Body of pancreas (tissue), 2 donors: Measurements from ENCODE around the gene SPATA22. TPM values are rescaled to one million over a fixed set of nuclear protein-coding genes. Genes with fewer than 3 reads are reported as not detected.

ENCODE experiments used
- total RNA-seq, 2 donors: library from RNA; depleted of rRNA; stranded (reverse); fragments of >200 nt; gene quantifications; one replicate each; pipeline ENCODE4 v1.1.0, GENCODE V29; 2016

Gene SPATA22
- total RNA-seq, 2 donors from 2014 or later, result not detected

Other genes with a start within 250 kb of the SPATA22 start
- not detected for gene OR3A1, start 173.5 kb downstream of the SPATA22 start, total RNA-seq
- gene OR3A2, start 85.5 kb downstream of the SPATA22 start, total RNA-seq, result not detected
- not detected for gene OR1E1, start 73.4 kb downstream of the SPATA22 start, total RNA-seq
- not detected for gene OR3A3, start 60.4 kb downstream of the SPATA22 start, total RNA-seq
- not detected for gene OR1E2, start 38.0 kb downstream of the SPATA22 start, total RNA-seq
- under 1 TPM; 0.66 to 0.78 TPM for gene ASPA, start 4.2 kb upstream of the SPATA22 start, total RNA-seq
- under 1 TPM in 1 of 2 donors, not detected in 1; 0.33 TPM for gene TRPV3, start 86.0 kb upstream of the SPATA22 start, total RNA-seq
- gene TRPV1, start 137.6 kb upstream of the SPATA22 start, total RNA-seq, result 1 to 10 TPM; 4.4 to 6.3 TPM
- gene SHPK, start 164.4 kb upstream of the SPATA22 start, total RNA-seq, result 10 to 100 TPM; 10.4 to 15.2 TPM
- 10 to 100 TPM; 15.8 to 29.3 TPM for gene CTNS, start 164.9 kb upstream of the SPATA22 start, total RNA-seq
- gene TAX1BP3, start 196.8 kb upstream of the SPATA22 start, total RNA-seq, result 10 to 100 TPM; 72.9 to 82.7 TPM
- gene EMC6, start 197.0 kb upstream of the SPATA22 start, total RNA-seq, result 1 to 10 TPM; 5.9 to 8.3 TPM
- gene P2RX5, start 224.3 kb upstream of the SPATA22 start, total RNA-seq, result under 1 TPM; 0.52 to 0.99 TPM